Measurements from ENCODE around the gene FREM3. TPM values are rescaled to one million over a fixed set of nuclear protein-coding genes. Genes with fewer than 3 reads are reported as not detected.
"Not testable (repeated sequence)": the region's sequence is repeated elsewhere in the genome, so short reads cannot be mapped to it uniquely, and the experiment has no call there.

FREM3 gene
- total RNA-seq: under 0.01 TPM

GRCh38 chr4:143700416-143701352, at the start of gene FREM3:
Gene FREM3 (minus strand): TSS chr4:143700675. CDS start chr4:143700675, 0 bp downstream.
- DNase-seq (ENCODE audit: low spot score in 2 of 2): peak in 1 of 2 donors; percentile 14

GRCh38 chr4:143745874-143746273, 45.4 kb upstream of the FREM3 start:
- no peak for DNase-seq (ENCODE audit: low spot score in 2 of 2)
- no peak for FAIRE-seq

More at GRCh38 chr4:143700416-143701352, at the start of gene FREM3:
- FAIRE-seq: no peak

- DNase-seq (ENCODE audit: low spot score in 2 of 2) (no peak), FAIRE-seq (no peak)
These were observed 43.1 kb upstream of the FREM3 start for GRCh38 chr4:143743591-143743990.

- FAIRE-seq: no peak
- no peak for DNase-seq (ENCODE audit: low spot score in 2 of 2)
These were observed 42.4 kb upstream of the FREM3 start for GRCh38 chr4:143742834-143743233.

GRCh38 chr4:143736861-143737260, 36.4 kb upstream of the FREM3 start:
- FAIRE-seq (no peak), DNase-seq (ENCODE audit: low spot score in 2 of 2) (no peak)

- FAIRE-seq; DNase-seq (ENCODE audit: low spot score in 2 of 2): not testable (repeated sequence)
These were observed 35.6 kb upstream of the FREM3 start for GRCh38 chr4:143736061-143736460.

GRCh38 chr4:143728166-143728565, 27.7 kb upstream of the FREM3 start:
- DNase-seq (ENCODE audit: low spot score in 2 of 2): no peak
- FAIRE-seq: no peak

- FAIRE-seq: no peak
- no peak for DNase-seq (ENCODE audit: low spot score in 2 of 2)
These were observed 26.2 kb upstream of the FREM3 start for GRCh38 chr4:143726714-143727113.

- FAIRE-seq: no peak
- DNase-seq (ENCODE audit: low spot score in 2 of 2): no peak
These were observed 20.8 kb upstream of the FREM3 start for GRCh38 chr4:143721317-143721716.

GRCh38 chr4:143718748-143719147, 18.3 kb upstream of the FREM3 start:
- not testable (repeated sequence) for FAIRE-seq; DNase-seq (ENCODE audit: low spot score in 2 of 2)

- FAIRE-seq: no peak
- DNase-seq (ENCODE audit: low spot score in 2 of 2): no peak
These were observed 13.6 kb upstream of the FREM3 start for GRCh38 chr4:143713955-143714625.

- DNase-seq (ENCODE audit: low spot score in 2 of 2) (no peak), FAIRE-seq (no peak)
These were observed 13.1 kb upstream of the FREM3 start for GRCh38 chr4:143713553-143713952.

- no peak for FAIRE-seq
These were observed 11.7 kb upstream of the FREM3 start for GRCh38 chr4:143712155-143712550.

GRCh38 chr4:143711543-143712154, 11.2 kb upstream of the FREM3 start:
- DNase-seq (ENCODE audit: low spot score in 2 of 2) (no peak), FAIRE-seq (no peak)

More at GRCh38 chr4:143712155-143712550, 11.7 kb upstream of the FREM3 start:
- no peak for DNase-seq (ENCODE audit: low spot score in 2 of 2)

GRCh38 chr4:143701365-143701764, 890 bp upstream of the FREM3 start:
- DNase-seq (ENCODE audit: low spot score in 2 of 2) (no peak), FAIRE-seq (no peak)

GRCh38 chr4:143700046-143700415, 444 bp downstream of the FREM3 start:
- FAIRE-seq: no peak
- DNase-seq (ENCODE audit: low spot score in 2 of 2): peak in 1 of 2 donors; percentile 18

- FAIRE-seq: no peak
- peak in 1 of 2 donors; percentile 4 for DNase-seq (ENCODE audit: low spot score in 2 of 2)
These were observed 987 bp downstream of the FREM3 start for GRCh38 chr4:143699331-143700045.

- DNase-seq (ENCODE audit: low spot score in 2 of 2): no peak
- FAIRE-seq: no peak
These were observed 6.6 kb downstream of the FREM3 start for GRCh38 chr4:143693856-143694255.

- no peak for FAIRE-seq
- DNase-seq (ENCODE audit: low spot score in 2 of 2): no peak
These were observed 8.2 kb downstream of the FREM3 start for GRCh38 chr4:143692241-143692640.

- FAIRE-seq: no peak
- no peak for DNase-seq (ENCODE audit: low spot score in 2 of 2)
These were observed 21.0 kb downstream of the FREM3 start for GRCh38 chr4:143679434-143679833.

Data from frontal cortex (tissue), 4 donors.